T-helper 2 cell treated with Interferon-gamma antibody and Interleukin-4, amounts not matched to agents 100 ng/mL and 5 ng/mL, for 36 hours (primary cell): ENCODE data around the gene ITSN2. TPM values are rescaled to one million over a fixed set of nuclear protein-coding genes. Genes with fewer than 3 reads are reported as not detected.

Experiments used
- intact Hi-C: fragments of 100-400 bp; cut with micrococcal nuclease; formaldehyde crosslinking; loops from one replicate; pipeline ENCODE4 v1.15.1; 2023
- total RNA-seq: library from RNA; stranded (reverse); gene quantifications from 2 replicates; pipeline ENCODE4 v1.2.3, GENCODE V29; 2022

Gene ITSN2
- total RNA-seq, 1 donor from 2014 or later = 64.2 TPM

GRCh38 chr2:24272907-24273306 is 87.4 kb downstream of the ITSN2 start:
- intact Hi-C loops = no loop called here

GRCh38 chr2:24272161-24272802 is 88.1 kb downstream of the ITSN2 start:
- intact Hi-C loops = no loop called here

- intact Hi-C loops = no loop called here
Measured at GRCh38 chr2:24269265-24269664, 91.1 kb downstream of the ITSN2 start.

- intact Hi-C loops = no loop called here
Measured at GRCh38 chr2:24265212-24265611, 95.1 kb downstream of the ITSN2 start.

GRCh38 chr2:24262421-24262970 is 97.8 kb downstream of the ITSN2 start:
- intact Hi-C loops = no loop called here

DNA sequence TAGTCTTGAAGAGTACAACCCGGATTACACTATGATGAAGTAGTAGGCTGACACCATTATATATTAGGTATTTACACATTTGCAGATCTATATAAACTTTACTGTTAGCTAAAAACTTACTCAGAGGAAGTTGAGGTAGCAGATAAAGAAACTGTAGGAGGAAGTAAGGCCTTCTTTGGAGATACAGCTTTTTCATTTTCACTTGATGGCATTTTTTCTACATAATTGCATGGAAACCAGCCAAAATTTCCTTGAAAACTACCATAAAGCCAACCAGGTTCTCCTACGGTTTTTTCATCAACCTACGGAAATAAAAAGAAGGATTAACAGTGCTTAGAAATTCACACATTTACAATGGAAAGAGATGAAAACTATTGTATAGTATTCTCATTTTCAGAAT is 98.9 kb downstream of the ITSN2 start:
- intact Hi-C loops = no loop called here

- intact Hi-C loops = no loop called here
Measured at GRCh38 chr2:24259316-24259715, 101.0 kb downstream of the ITSN2 start.

DNA sequence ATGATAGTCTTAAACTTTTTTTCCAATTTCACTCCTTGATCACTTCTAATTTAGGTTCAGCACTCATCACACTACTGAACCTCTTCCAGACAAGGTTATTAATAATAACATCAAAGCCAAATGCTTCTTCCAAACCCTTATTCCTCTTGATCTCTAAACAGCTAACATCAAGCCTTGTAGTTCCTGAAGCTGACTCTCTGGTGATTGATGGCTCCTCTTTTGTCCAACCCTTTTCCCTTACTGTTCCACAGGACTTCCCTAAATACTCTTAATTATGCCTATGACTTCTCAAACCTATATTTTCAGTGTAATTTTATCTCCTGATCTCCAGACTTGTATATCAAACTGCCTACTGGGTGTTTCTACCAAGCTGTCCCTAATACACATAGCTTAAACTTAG is 101.6 kb downstream of the ITSN2 start:
- intact Hi-C loops = no loop called here

GRCh38 chr2:24253303-24253919 is 106.9 kb downstream of the ITSN2 start:
- intact Hi-C loops = no loop called here

GRCh38 chr2:24247592-24247991 is 112.7 kb downstream of the ITSN2 start:
- intact Hi-C loops = no loop called here

- intact Hi-C loops = no loop called here
Measured at GRCh38 chr2:24247164-24247563, 113.2 kb downstream of the ITSN2 start.

- intact Hi-C loops = no loop called here
Measured at GRCh38 chr2:24245986-24246776, 114.2 kb downstream of the ITSN2 start.

- intact Hi-C loops = no loop called here
Measured at GRCh38 chr2:24241528-24241927, 118.8 kb downstream of the ITSN2 start.

DNA sequence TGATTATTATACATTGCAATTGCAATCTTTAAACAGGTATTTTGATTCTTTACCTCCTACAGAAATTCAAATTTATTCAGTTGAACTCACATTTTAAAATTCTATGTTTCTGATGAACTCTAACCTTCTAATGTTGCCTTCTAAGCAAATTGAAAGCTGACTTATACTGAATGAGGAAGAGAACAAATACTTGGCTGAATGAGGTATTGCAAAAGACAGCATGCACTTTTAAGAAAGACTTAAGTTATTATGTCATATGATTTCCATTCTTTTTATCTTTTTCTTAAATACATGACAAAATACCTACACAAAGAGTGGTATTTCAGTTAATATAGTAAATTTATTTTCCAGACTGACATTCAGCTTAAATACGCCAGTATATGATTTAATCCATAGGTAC is 120.8 kb downstream of the ITSN2 start:
- intact Hi-C loops = loop anchor here (5.0 kb wide), 1 partner anchor 143 kb away; no protein-coding TSS in a partner anchor

GRCh38 chr2:24238158-24238557 is 122.2 kb downstream of the ITSN2 start:
- intact Hi-C loops = loop anchor here (5.0 kb wide), 1 partner anchor 144 kb away; no protein-coding TSS in a partner anchor

- intact Hi-C loops = loop anchor here (5.0 kb wide), 1 partner anchor 145 kb away; no protein-coding TSS in a partner anchor
Measured at GRCh38 chr2:24237313-24237712, 123.0 kb downstream of the ITSN2 start.

DNA sequence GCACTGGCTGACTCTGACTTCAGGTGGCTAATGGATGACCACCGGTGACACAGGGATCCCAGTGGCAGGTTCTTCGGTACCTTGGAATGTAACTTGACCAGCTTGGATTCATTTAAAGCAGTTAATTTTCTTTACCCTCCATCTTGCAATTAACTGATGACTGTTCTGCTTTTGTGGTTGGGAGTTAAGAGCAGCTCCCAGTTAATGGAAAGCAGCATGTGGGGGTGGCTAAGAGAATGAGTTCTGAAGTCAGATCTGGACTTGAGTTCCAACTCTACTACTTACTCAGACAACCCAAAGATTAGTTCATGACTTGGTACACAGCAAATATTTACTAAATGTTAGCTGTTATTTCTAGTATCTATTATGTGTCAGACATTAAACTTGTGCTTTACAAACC is 127.0 kb downstream of the ITSN2 start:
- intact Hi-C loops = no loop called here

- intact Hi-C loops = no loop called here
Measured at GRCh38 chr2:24231461-24231881, 128.9 kb downstream of the ITSN2 start.

DNA sequence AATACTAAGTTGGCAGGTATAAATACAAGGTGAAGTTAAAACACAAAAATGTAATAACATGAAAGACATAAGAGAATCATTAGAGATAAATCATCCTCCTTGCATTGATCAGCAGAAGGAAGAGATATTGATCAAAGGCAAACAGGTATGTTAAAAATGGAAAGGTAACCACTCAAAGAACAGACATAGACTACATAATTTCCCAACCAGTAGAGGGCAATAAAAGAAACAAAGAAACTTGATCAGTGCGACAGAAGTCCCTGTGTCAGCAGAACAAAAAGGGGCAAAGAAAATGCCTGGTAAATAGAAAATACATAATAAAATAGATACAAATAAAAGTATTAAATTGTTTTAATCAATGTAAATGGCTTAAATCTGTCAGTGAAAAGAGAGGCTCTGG is 131.9 kb downstream of the ITSN2 start:
- intact Hi-C loops = no loop called here

- intact Hi-C loops = no loop called here
Measured at GRCh38 chr2:24225499-24226242, 134.7 kb downstream of the ITSN2 start.

DNA sequence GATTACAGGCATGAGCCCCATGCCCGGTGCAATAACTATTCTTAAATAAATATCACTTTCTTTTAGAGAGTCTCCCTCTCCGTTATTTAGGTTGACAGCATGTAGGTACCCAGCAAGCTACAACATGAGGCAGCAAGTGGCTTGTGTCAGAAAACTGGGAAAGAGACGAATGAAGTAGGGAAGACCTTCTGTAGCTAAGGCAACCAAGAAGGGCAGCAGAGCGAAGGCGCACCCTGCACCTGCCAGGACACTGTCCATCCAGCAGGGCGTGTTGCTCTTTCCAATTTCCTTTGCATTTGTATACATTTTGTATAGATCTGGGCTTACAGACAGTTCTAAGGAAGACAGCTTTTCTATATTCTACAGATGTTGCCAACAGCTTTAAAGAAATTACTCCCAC is 137.4 kb downstream of the ITSN2 start:
- intact Hi-C loops = no loop called here
